Activated T-cell treated with anti-CD3 and anti-CD28 coated beads for 48 hours (primary cell): Measurements from ENCODE around the gene ATOH8.

Experiments
- DNase-seq: peaks from one replicate; pipeline ENCODE4 v3.0.0-alpha.2; 2020; ENCODE audit warnings: low read depth

The ATOH8 gene

GRCh38 chr2:85770786-85771409 is 17.1 kb downstream of the ATOH8 start:
- no peak for DNase-seq

DNA sequence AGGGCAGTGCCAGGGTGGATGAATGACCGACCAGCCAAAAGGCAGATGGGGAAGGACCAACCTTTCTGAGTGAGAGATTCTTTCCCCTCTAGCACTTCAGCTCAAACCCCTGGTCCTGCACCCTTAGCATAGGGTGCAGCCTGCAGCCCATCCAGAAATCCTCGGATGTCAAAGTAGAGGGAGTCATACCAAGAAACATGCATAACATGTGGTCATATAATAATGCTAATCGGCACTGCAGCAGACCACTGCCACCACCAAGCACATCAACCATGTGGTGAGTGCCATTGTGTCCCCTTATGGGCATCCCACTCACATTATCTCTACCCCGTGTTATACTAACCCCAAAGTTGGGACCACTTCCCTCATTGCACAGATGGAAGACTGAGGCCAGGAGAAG is 17.7 kb downstream of the ATOH8 start:
- DNase-seq = no peak

DNA sequence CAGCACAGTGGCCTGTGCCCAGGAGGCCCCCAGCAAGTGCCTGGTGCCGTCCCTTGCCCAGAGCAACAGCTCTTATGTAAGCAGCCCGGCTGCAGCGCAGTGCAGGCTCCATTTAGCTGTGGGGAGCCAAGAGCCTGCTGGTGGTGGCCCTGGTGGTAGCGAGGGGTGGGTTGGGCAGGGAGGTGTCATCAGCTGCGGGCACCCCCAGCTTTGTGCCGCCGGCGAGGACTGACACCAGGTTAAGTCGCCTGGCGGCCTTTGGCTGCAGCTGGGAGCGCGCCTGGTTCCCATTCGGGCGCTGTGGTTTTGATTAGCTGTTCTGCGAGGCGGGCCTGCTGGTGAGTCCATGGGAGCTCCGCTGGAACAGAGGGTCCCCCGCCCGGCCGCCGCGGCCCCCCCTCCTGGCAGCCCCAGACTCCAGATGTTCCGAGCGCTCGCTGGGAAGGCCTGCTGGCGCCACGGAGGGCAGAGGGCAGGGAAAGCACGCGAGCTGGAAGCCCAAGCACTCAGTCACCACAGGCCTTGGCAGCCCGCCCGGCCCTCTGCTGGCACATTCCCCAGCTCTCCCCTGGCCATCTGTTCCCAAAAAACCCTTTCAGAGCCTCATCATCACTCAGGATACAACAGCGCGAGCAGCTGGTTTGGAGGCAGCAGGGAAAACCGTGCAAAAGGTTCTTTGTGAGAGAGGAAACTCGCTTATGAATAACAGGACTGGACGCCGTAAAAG is 18.4 kb downstream of the ATOH8 start:
- DNase-seq = no peak

DNA sequence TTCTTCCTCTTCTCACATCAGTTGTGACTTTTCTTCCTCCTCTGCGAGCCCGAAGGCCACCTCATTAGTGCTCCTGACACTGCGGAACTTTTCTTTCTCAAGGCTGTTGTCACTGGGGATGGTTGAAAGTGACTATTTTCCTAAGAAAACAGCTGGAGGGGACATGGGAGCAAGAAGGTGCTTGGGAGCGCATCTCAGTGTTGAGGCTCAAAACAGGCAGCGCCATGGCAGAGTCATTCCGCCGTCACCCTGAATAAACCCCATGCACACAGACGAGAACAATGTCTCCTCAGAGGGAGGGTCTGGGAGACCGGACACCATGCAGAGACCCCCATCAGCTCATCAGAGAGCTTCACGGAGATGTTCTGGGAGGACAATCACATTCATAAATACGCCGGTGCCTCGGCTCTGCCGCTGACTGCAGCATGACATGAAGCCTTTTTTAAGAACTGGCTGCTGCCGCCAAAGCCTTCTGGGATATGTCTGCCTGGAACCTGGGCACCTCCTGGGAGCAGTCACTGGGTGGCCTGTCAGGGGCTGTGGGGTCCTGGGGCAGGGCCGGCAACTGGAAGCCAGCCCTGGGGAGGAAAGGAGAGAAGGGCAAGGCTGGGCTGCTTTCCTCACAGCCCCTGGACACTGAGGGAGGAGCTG is 19.2 kb downstream of the ATOH8 start:
- DNase-seq = no peak

DNA sequence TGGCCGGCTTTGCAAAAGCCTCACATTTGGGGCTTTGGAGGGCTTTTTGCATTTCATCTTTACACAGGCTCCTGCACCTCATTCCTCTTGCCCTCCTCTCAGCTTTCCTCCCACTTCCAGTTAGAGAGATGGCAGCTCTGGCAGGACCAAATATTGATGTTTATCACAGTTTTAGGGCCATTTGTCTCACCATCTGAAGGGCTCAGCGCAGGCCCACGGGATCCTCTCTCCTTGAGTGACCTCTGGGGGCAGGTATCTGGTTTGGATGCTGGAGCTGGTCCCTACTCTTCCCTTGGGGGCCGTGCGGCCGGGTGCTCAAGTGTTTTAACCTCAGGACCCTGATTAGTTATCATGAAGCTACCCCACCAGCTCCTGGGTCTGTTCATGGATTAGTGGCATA is 19.9 kb downstream of the ATOH8 start:
- no peak for DNase-seq

DNA sequence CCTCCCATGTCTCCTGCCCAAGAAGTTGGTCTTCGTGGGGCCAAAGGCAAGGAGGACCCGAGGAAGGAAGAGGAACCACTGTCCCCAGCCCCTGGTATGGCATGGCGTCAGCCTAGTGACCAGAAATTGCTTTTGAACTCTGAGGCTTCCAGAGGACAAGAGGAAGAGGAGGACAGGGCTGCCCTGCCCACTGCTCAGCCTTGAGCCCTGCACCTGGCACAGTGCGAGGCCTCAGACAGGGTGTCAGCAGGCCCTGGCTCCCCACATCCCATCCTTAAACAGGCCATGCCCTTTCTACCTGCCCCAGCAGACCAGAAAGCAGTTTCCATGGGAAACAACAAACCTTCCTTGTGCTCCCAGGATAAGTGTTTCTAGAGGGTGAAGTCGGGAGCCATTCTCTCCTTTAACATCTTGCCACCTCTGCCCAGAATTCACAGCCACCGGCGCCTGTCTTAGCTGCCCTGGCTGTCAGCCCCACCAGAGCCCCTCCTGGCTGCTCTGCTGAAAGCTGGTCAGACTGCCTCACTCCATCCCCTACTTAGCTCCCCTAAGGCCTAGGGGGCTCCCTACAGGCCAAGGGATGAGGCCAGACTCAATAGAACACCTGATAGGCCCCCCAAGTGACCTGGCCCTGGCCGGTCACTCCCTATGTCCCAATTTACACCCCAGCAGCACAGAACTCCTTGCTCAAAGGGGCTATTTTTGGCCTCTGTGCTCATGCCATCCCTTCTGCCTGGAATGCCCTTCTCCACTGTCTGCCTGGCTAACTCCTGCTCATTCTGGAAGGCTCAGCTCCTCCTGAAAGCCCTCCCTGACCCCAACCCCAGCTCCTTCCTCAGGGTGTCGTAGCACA is 20.6 kb downstream of the ATOH8 start:
- DNase-seq = no peak

DNA sequence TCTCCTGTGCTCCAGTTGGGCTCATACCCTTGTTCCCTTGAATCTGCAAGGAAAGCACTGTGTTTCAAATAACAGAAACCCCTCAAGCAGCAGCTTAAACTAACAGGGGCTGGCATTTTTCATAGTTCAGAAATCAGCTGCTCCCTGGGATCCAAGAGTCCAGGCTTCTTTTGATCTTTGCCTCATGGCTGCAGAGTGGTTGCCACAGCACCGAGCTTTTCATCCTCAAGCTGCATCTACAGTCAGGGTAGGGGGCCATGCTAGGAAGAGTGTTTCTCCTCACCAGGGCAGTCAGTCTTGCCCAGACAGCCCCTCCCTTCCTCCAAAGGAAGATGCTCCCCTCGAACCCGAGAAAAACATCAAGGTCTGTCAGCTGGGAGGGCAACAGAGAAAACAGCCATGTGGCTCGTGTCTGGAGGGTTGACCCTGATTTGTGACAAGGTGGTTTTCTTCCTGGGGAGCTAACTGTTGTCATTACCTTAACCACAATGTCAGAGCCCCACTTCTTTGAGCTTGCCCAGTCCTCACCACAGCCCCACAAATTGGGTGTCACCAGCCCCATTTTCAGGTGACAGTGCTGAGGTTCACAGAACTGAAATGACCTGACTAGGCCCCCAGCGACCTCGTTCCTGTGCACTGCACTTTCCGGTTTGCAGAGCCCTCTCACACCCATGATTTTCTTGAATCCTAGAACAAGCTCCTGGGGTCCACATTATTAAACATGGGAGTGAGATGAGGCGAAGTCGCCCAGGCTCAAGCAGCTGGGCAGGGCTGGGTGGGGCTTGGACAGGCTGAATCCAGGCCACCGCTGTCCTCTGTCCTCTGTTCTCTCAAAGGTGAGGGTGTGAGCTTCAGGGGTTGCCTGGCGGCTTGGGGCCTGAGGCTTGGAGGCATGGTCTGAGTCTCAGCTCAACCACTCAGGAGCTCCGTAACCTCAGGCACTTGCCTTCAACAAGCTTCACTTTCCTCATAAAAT is 21.9 kb downstream of the ATOH8 start:
- no peak for DNase-seq

DNA sequence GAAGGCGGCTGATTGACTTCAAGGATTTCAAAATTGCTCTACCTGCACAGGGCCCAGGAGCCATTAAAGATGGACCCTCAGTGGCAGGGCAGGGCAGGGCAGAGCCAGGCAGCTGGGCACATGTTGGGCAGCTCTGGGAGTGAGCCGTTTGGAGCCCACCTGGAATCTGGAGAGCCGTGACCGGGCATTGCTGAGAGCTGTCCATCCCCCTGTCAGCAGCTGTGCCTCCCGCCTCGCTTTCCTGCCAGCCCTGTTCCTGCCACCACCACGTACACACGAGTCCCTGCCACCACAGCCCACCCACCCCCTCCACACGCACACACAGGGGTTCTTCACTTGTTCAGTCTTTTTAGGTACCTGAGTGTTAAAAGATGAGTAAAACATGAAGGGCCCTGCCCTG is 22.9 kb downstream of the ATOH8 start:
- DNase-seq = no peak

DNA sequence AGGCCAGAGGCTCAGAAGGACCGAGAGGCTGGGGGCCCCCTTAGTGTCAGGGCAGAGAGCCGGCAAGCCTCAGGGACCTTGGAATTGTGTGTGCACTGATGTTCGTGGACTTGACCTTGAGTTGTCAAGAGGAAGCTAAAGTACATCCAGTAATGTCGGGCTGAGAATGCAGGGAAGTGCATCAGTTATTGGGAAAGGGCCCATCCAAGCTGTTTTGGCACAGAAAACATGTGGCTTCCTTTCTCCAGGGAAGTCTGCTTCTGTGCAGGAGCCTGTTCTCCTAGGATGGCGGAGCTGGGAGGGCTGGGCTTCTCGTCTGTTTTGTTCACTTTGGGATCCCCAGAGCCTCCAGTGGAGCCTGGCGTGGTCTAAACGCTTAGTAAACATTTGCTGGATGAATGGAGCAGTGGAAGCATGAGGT is 23.7 kb downstream of the ATOH8 start:
- DNase-seq = no peak

DNA sequence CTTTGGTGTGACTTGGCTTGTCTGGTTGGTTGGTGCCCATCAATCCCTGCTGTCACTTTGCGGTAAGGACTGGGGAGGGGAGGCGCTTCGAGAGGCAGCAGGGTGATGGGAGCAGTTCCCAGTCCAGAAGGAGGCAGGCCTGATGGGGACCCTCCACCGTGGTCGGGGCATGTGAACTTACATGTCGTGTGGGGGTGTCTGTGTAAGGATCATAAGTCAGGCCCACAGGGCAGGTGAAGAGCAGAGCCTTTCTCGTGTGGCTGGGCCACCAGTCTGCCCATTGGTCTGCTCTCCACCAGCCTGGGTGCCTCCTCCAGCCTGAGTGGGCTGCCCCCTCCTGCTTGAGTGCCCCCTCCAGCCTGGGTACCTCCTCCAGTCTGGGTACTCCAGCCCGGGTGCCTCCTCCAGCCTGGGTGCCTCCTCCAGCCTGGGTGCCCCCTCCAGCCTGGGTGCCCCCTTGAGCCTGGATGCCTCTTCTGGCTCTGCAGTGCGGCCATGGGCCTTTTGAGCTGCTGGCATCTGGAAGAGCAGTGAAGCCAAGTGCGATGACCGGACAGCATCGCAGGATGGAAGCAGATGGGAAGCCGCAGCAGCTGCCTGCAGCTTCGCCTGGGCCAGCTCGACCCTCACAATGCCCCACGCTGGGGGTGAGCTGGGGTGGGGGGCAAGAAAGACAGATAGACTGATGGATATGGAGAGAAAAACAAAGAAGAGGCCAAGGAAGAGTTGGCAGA is 25.0 kb downstream of the ATOH8 start:
- no peak for DNase-seq

DNA sequence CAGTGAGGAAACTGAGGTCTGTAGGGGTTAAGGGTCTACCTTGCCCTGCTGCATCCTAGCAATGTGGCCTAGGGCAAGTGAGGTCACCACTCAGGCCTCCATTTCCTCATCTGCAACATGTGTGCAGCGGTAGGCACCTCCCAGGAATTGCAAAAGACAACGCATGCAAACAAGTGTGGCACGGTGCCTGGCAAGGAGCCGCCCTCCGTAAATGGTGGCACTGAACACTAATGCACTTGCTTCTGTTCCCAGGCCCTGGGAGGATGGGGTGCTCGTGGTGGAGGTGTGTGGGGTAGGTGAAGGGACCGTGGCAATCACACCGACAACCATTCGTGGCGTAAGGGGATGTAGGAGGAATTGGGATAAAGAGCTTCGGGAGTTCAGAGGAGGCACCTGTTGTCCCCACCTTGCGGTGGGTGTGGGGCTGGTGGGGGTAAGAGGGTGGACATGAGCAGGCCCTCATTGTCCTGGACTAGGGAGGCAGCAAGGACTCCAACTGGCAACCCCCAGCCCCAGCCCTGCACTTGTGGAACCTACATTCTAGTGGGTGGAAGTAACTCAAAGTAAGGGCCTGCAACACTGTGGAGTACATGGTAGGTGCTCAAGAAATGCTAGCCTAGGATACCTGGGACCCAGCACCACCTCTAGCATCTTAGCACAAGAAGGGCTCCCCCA is 26.0 kb downstream of the ATOH8 start:
- DNase-seq = no peak

- no peak for DNase-seq
Measured at GRCh38 chr2:85780316-85781012, 26.7 kb downstream of the ATOH8 start.

DNA sequence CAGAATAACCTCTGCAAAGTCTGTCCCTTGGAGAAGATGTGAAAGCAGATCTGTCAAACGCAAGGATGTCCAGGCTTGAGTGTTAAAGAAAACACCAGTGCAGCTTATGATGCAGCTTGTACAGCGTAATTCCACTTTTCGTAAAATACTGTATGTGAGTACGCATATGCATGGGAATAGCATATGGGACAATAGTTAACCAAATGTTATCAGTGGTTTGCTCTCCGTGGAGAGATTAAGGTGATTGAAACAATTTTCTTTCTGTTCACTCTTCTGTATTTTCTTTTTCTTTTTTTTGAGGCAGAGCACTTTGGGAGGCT is 27.2 kb downstream of the ATOH8 start:
- DNase-seq = no peak

DNA sequence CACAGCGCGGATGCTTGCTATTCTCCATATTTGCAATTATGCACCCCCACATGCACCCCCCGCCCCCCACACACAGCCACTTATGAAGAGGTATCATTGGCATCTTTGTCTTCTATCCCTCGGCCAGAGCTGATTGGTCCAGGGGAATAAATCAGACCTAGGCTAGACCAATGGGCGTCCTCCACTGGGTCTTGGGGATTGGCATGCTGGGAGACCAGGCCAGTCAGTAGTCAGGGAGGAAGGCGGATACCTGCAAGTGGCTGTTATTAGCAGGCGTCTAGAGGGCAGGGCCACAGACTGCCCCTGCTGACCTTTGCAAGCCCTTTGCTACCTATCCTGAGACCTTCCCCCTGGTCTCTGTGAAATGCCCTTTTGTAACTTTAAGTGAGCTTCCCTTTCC is 30.0 kb downstream of the ATOH8 start:
- no peak for DNase-seq

DNA sequence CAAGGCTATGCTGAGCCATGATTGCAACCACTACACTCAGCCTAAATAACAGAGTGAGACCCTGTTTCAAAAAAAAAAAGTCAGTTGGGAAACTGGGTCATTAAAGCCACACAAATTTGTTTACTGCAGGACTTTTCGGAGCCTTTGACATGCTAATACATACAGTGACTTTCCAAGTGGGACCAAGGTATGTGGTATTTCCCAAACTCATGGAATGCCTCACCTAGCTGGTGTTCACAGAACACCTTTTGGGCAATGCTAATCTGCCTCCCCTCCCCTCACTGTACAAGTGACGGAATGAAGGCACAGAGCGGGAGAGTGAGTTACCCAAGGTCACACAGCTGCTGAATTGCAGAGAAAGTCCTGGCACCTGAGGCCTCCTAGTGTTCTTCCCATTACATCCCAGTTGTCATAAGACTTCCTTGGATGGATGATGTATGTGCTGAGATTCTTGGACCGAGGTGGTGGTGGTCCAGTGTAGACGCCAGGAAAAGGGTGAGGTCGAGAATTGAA is 30.7 kb downstream of the ATOH8 start:
- DNase-seq = no peak

- DNase-seq = no peak
Measured at GRCh38 chr2:85785027-85785822, 31.4 kb downstream of the ATOH8 start.

GRCh38 chr2:85785871-85786270 is 32.1 kb downstream of the ATOH8 start:
- no peak for DNase-seq

- no peak for DNase-seq
Measured at GRCh38 chr2:85786444-85786843, 32.7 kb downstream of the ATOH8 start.

DNA sequence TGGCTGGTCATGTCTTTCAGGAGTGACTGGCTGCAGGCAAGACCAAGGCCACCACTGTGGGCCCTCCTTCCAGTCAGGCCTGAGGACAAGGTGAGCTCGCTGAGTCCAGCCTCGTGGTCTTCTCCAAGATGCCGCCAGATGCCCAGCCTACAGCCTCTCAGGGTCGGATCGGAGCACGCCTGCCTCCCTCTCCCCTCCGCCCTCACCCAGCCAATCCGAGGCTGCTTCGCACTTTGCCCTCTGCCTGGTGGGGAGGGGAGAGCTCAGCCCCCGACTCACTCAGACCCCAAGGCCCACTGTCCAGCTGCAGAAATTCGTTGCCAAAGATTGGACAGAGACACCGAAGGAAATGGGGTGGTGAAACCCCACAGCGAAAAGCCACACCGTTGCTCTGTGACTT is 33.1 kb downstream of the ATOH8 start:
- no peak for DNase-seq
